SW480 (cell line): Measurements from ENCODE around the gene RAVER1.
A peak's percentile ranks its signal among the peaks of the same experiment; 100 is the strongest.

Experiments used
- DNase-seq: peaks from one replicate; pipeline ENCODE4 v3.0.0-alpha.2; 2016; ENCODE audit warnings: low spot score

RAVER1 gene

GRCh38 chr19:10270616-10271394 lies 62.5 kb downstream of the RAVER1 start, which contains the start of gene ICAM1:
ICAM1 (plus strand) TSS chr19:10271120; CDS start chr19:10271160, 40 bp downstream.
- DNase-seq = peak; percentile 63

GRCh38 chr19:10270180-10270615 lies 63.1 kb downstream of the RAVER1 start:
- DNase-seq = peak; percentile 38

- peak; percentile 60 for DNase-seq
These were observed 63.8 kb downstream of the RAVER1 start for GRCh38 chr19:10269333-10270179.

- DNase-seq = no peak
These were observed 65.3 kb downstream of the RAVER1 start for GRCh38 chr19:10268071-10268470.

GRCh38 chr19:10266706-10267105 lies 66.6 kb downstream of the RAVER1 start:
- DNase-seq = no peak
